ENCODE data around the gene KLHL3. TPM values are rescaled to one million over a fixed set of nuclear protein-coding genes. Genes with fewer than 3 reads are reported as not detected.

The KLHL3 gene
- total RNA-seq, 1 experiment from 2014 or later = 2.9 TPM

- H3K27me3 ChIP-seq (ENCODE audit: low read length) = no peaks in the 10 kb centered on the region
- CTCF ChIA-PET = no interaction called here
- no peaks in the 10 kb centered on the region for H3K79me2 ChIP-seq (ENCODE audit: low read length)
- H2AFZ ChIP-seq (ENCODE audit: low read length) = no peak overlapping the region
- H3K4me2 ChIP-seq (ENCODE audit: low read length) = no peak overlapping the region
- H3K4me1 ChIP-seq (ENCODE audit: insufficient read depth, low read length) = no peaks in the 10 kb centered on the region
- no TSS peak for BruUV-seq (replicated peaks)
- no peaks in the 10 kb centered on the region for H3F3A ChIP-seq (ENCODE audit: low read length, unreplicated experiment)
- DNase-seq = no peak
- H3K9ac ChIP-seq (ENCODE audit: low read length) = no peak overlapping the region
- H3K36me3 ChIP-seq (ENCODE audit: low read depth, low read length) = no peaks in the 10 kb centered on the region
- TF ChIP-seq EZH2 (IDR thresholded peaks at IDR 0.05; ENCODE audit: low read length, unreplicated experiment) (no peak), EZH2phosphoT487 (IDR thresholded peaks at IDR 0.05; ENCODE audit: borderline replicate concordance, low read length) (no peak), CTCF (conservative IDR thresholded peaks at IDR 0.05; ENCODE audit: low read depth, low read length) (no peak)
- no peaks in the 10 kb centered on the region for H3K9me2 ChIP-seq (replicated peaks; ENCODE audit: low read length)
- H3K4me3 ChIP-seq (ENCODE audit: low read length) = no peak overlapping the region
- H3K9me3 ChIP-seq (ENCODE audit: low read length) = no peaks in the 10 kb centered on the region
- no peaks in the 10 kb centered on the region for H4K20me1 ChIP-seq (ENCODE audit: low read length)
- ATAC-seq = no peak
- POLR2A ChIA-PET (ENCODE audit: unreplicated experiment) = no interaction called here
- intact Hi-C loops (cut with micrococcal nuclease) = no loop called here
- no peak overlapping the region for H3K27ac ChIP-seq (ENCODE audit: low read length)
Measured at GRCh38 chr5:137672881-137673280, 63.0 kb downstream of the KLHL3 start.

- Histone ChIP-seq H4K20me1 (ENCODE audit: low read length) (no peaks in the 10 kb centered on the region), H3K27me3 (ENCODE audit: low read length) (no peaks in the 10 kb centered on the region), H3K36me3 (ENCODE audit: low read depth, low read length) (no peaks in the 10 kb centered on the region), H3F3A (ENCODE audit: low read length, unreplicated experiment) (no peaks in the 10 kb centered on the region), H3K27ac (ENCODE audit: low read length) (no peak overlapping the region), H3K9me2 (replicated peaks; ENCODE audit: low read length) (no peaks in the 10 kb centered on the region), H3K4me1 (ENCODE audit: insufficient read depth, low read length) (peaks cover 2% of the 10 kb centered on the region), H3K9ac (ENCODE audit: low read length) (no peak overlapping the region), H3K4me3 (ENCODE audit: low read length) (no peak overlapping the region), H2AFZ (ENCODE audit: low read length) (no peak overlapping the region), H3K79me2 (ENCODE audit: low read length) (no peaks in the 10 kb centered on the region), H3K9me3 (ENCODE audit: low read length) (no peaks in the 10 kb centered on the region), H3K4me2 (ENCODE audit: low read length) (no peak overlapping the region)
- CTCF ChIA-PET = no interaction called here
- DNase-seq = no peak
- TF ChIP-seq EZH2 (IDR thresholded peaks at IDR 0.05; ENCODE audit: low read length, unreplicated experiment) (no peak), CTCF (conservative IDR thresholded peaks at IDR 0.05; ENCODE audit: low read depth, low read length) (no peak), EZH2phosphoT487 (IDR thresholded peaks at IDR 0.05; ENCODE audit: borderline replicate concordance, low read length) (no peak)
- POLR2A ChIA-PET (ENCODE audit: unreplicated experiment) = no interaction called here
- no peak for ATAC-seq
- BruUV-seq (replicated peaks) = no TSS peak
- intact Hi-C loops (cut with micrococcal nuclease) = no loop called here
Measured at GRCh38 chr5:137672001-137672400, 63.9 kb downstream of the KLHL3 start.

- H3K36me3 ChIP-seq (ENCODE audit: low read depth, low read length) = no peaks in the 10 kb centered on the region
- intact Hi-C loops (cut with micrococcal nuclease) = no loop called here
Measured at GRCh38 chr5:137669811-137670210, 66.1 kb downstream of the KLHL3 start.

More at GRCh38 chr5:137669811-137670210, 66.1 kb downstream of the KLHL3 start:
- ATAC-seq (no peak), DNase-seq (no peak)
- H3K79me2 ChIP-seq (ENCODE audit: low read length) = no peaks in the 10 kb centered on the region
- H3K4me3 ChIP-seq (ENCODE audit: low read length) = no peak overlapping the region
- ChIA-PET CTCF (no interaction called here), POLR2A (ENCODE audit: unreplicated experiment) (no interaction called here)
- H3F3A ChIP-seq (ENCODE audit: low read length, unreplicated experiment) = no peaks in the 10 kb centered on the region
- no peak for TF ChIP-seq CTCF (conservative IDR thresholded peaks at IDR 0.05; ENCODE audit: low read depth, low read length)
- no peak for TF ChIP-seq EZH2phosphoT487 (IDR thresholded peaks at IDR 0.05; ENCODE audit: borderline replicate concordance, low read length)
- TF ChIP-seq EZH2 (IDR thresholded peaks at IDR 0.05; ENCODE audit: low read length, unreplicated experiment) = no peak
- no peak overlapping the region for H3K4me2 ChIP-seq (ENCODE audit: low read length)
- BruUV-seq (replicated peaks) = no TSS peak
- H3K9me2 ChIP-seq (replicated peaks; ENCODE audit: low read length) = no peaks in the 10 kb centered on the region
- no peaks in the 10 kb centered on the region for H3K27me3 ChIP-seq (ENCODE audit: low read length)
- H4K20me1 ChIP-seq (ENCODE audit: low read length) = no peaks in the 10 kb centered on the region
- H2AFZ ChIP-seq (ENCODE audit: low read length) = no peak overlapping the region
- no peaks in the 10 kb centered on the region for H3K9me3 ChIP-seq (ENCODE audit: low read length)
- H3K4me1 ChIP-seq (ENCODE audit: insufficient read depth, low read length) = peaks cover 15% of the 10 kb centered on the region
- H3K27ac ChIP-seq (ENCODE audit: low read length) = no peak overlapping the region
- H3K9ac ChIP-seq (ENCODE audit: low read length) = no peak overlapping the region

All from PC-3 (cell line).